Neural progenitor cell (in vitro differentiated cells): ENCODE measurements around the gene GMDS. TPM values are rescaled to one million over a fixed set of nuclear protein-coding genes. Genes with fewer than 3 reads are reported as not detected.

ENCODE experiments used
- DNase-seq: peaks from one replicate; pipeline ENCODE4 v3.0.0-alpha.2; 2016; ENCODE audit warnings: low spot score
- H2AFZ ChIP-seq: fragments of 200-600 bp; sonication (generic); replicated peaks from 2 replicates; pipeline ENCODE4 v1.6.1; 2016; ENCODE audit warnings: antibody characterized with exemption
- H3F3A ChIP-seq: fragments of 200-600 bp; sonication (generic); 2 replicates; pipeline ENCODE4 v1.6.1; 2016; ENCODE audit warnings: antibody characterized with exemption, low read depth
- H3K27ac ChIP-seq: fragments of 200-600 bp; sonication (generic); 2 replicates; pipeline ENCODE4 v1.5.1; 2016; ENCODE audit warnings: mild to moderate bottlenecking
- H3K27me3 ChIP-seq: fragments of 200-600 bp; sonication (generic); 2 replicates; pipeline ENCODE4 v1.6.1; 2016; ENCODE audit warnings: mild to moderate bottlenecking, moderate library complexity
- H3K36me3 ChIP-seq: fragments of 200-600 bp; sonication (generic); 2 replicates; pipeline ENCODE4 v1.5.1; 2016
- H3K4me1 ChIP-seq: fragments of 200-600 bp; sonication (generic); 2 replicates; pipeline ENCODE4 v1.6.1; 2016; ENCODE audit warnings: mixed run types
- H3K4me2 ChIP-seq: fragments of 200-600 bp; sonication (generic); 2 replicates; pipeline ENCODE4 v1.6.1; 2016
- H3K4me3 ChIP-seq: fragments of 200-600 bp; sonication (generic); 2 replicates; pipeline ENCODE4 v1.5.1; 2016
- H3K79me2 ChIP-seq: fragments of 200-600 bp; sonication (generic); 2 replicates; pipeline ENCODE4 v1.6.1; 2016; ENCODE audit warnings: low read depth
- H3K9ac ChIP-seq: fragments of 200-600 bp; sonication (generic); 2 replicates; pipeline ENCODE4 v1.6.1; 2016
- H3K9me3 ChIP-seq: fragments of 200-600 bp; sonication (generic); 2 replicates; pipeline ENCODE4 v1.5.1; 2016; ENCODE audit warnings: low read depth
- H4K20me1 ChIP-seq: fragments of 200-600 bp; sonication (generic); 2 replicates; pipeline ENCODE4 v1.6.1; 2016; ENCODE audit warnings: low read depth
- H3K27ac Mint-ChIP-seq: 3 replicates; pipeline ENCODE4 v1.8.0; 2021; ENCODE audit warnings: mixed read lengths
- H3K27me3 Mint-ChIP-seq: 2 replicates; pipeline ENCODE4 v1.8.0; 2022; ENCODE audit warnings: low read depth, mild to moderate bottlenecking, inconsistent platforms, moderate library complexity, mixed read lengths; ENCODE audit not compliant: insufficient read depth
- H3K36me3 Mint-ChIP-seq: 3 replicates; pipeline ENCODE4 v1.8.0; 2021; ENCODE audit warnings: mixed read lengths
- H3K4me1 Mint-ChIP-seq: 3 replicates; pipeline ENCODE4 v1.8.0; 2021; ENCODE audit warnings: mixed read lengths
- H3K4me3 Mint-ChIP-seq: 3 replicates; pipeline ENCODE4 v1.8.0; 2021; ENCODE audit warnings: mild to moderate bottlenecking, moderate library complexity, mixed read lengths
- H3K9me3 Mint-ChIP-seq: 3 replicates; pipeline ENCODE4 v1.8.0; 2020; ENCODE audit warnings: mixed read lengths
- EZH2 ChIP-seq: fragments of 200-600 bp; sonication (generic); IDR thresholded peaks from 2 replicates; pipeline ENCODE4 v1.6.1; 2017; ENCODE audit warnings: antibody characterized with exemption, mild to moderate bottlenecking, moderate library complexity
- EZH2phosphoT487 ChIP-seq: fragments of 200-600 bp; sonication (generic); IDR thresholded peaks from 2 replicates; pipeline ENCODE4 v1.6.1; 2017; ENCODE audit warnings: antibody characterized with exemption
- total RNA-seq: library from RNA; depleted of rRNA; stranded (reverse); fragments of >200 nt; gene quantifications from 2 replicates; pipeline ENCODE4 v1.2.3, GENCODE V29; 2015; ENCODE audit warnings: low replicate concordance
- TF ChIP-seq, protein P1 (sequence below): fragments of 200-600 bp; sonication (generic); IDR thresholded peaks from 2 replicates; pipeline ENCODE4 v1.5.1; 2017; ENCODE audit warnings: antibody characterized with exemption, mild to moderate bottlenecking

The GMDS gene
- total RNA-seq, 1 donor from 2014 or later, result 22.6 TPM

- Histone ChIP-seq H3K9me3 (no peaks in the 10 kb centered on the region), H3F3A (no peaks in the 10 kb centered on the region), H3K4me1 (no peaks in the 10 kb centered on the region), H3K36me3 (no peaks in the 10 kb centered on the region), H4K20me1 (no peaks in the 10 kb centered on the region), H2AFZ (no peak overlapping the region), H3K9ac (no peak overlapping the region), H3K27ac (no peak overlapping the region), H3K4me3 (no peak overlapping the region), H3K4me2 (no peak overlapping the region), H3K79me2 (no peaks in the 10 kb centered on the region), H3K27me3 (no peaks in the 10 kb centered on the region)
- no peaks in the 10 kb centered on the region for H3K36me3 Mint-ChIP-seq
- H3K27ac Mint-ChIP-seq, result no peak overlapping the region
- no peak for TF ChIP-seq EZH2
- TF ChIP-seq EZH2phosphoT487, result no peak
- TF ChIP-seq, protein P1, sequence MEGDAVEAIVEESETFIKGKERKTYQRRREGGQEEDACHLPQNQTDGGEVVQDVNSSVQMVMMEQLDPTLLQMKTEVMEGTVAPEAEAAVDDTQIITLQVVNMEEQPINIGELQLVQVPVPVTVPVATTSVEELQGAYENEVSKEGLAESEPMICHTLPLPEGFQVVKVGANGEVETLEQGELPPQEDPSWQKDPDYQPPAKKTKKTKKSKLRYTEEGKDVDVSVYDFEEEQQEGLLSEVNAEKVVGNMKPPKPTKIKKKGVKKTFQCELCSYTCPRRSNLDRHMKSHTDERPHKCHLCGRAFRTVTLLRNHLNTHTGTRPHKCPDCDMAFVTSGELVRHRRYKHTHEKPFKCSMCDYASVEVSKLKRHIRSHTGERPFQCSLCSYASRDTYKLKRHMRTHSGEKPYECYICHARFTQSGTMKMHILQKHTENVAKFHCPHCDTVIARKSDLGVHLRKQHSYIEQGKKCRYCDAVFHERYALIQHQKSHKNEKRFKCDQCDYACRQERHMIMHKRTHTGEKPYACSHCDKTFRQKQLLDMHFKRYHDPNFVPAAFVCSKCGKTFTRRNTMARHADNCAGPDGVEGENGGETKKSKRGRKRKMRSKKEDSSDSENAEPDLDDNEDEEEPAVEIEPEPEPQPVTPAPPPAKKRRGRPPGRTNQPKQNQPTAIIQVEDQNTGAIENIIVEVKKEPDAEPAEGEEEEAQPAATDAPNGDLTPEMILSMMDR, result no peak
- no peaks in the 10 kb centered on the region for H3K9me3 Mint-ChIP-seq
- no peaks in the 10 kb centered on the region for H3K4me1 Mint-ChIP-seq
- H3K4me3 Mint-ChIP-seq, result no peak overlapping the region
- no peaks in the 10 kb centered on the region for H3K27me3 Mint-ChIP-seq
- no peak for DNase-seq
These were observed 57.0 kb downstream of the GMDS start for GRCh38 chr6:2188397-2188796.

- H3K36me3 Mint-ChIP-seq, result no peaks in the 10 kb centered on the region
These were observed 57.6 kb downstream of the GMDS start for GRCh38 chr6:2187826-2188225.

GRCh38 chr6:2186516-2186915, 58.9 kb downstream of the GMDS start:
- H3K9me3 ChIP-seq, result no peaks in the 10 kb centered on the region
- no peaks in the 10 kb centered on the region for H3K79me2 ChIP-seq
- H3K9me3 Mint-ChIP-seq, result no peaks in the 10 kb centered on the region
- H2AFZ ChIP-seq, result no peak overlapping the region
- no peak overlapping the region for H3K27ac Mint-ChIP-seq
- H3K4me1 ChIP-seq, result no peaks in the 10 kb centered on the region
- H3K4me1 Mint-ChIP-seq, result no peaks in the 10 kb centered on the region
- no peaks in the 10 kb centered on the region for H3K27me3 ChIP-seq
- no peaks in the 10 kb centered on the region for H3F3A ChIP-seq
- no peak for DNase-seq
- H3K36me3 ChIP-seq, result no peaks in the 10 kb centered on the region
- H3K9ac ChIP-seq, result no peak overlapping the region
- no peak for TF ChIP-seq EZH2
- TF ChIP-seq, protein P1, result no peak
- TF ChIP-seq EZH2phosphoT487, result no peak
- peaks cover 2% of the 10 kb centered on the region for H3K27me3 Mint-ChIP-seq
- no peak overlapping the region for H3K4me2 ChIP-seq
- no peak overlapping the region for H3K4me3 ChIP-seq
- no peak overlapping the region for H3K4me3 Mint-ChIP-seq
- H3K36me3 Mint-ChIP-seq, result no peaks in the 10 kb centered on the region
- no peaks in the 10 kb centered on the region for H4K20me1 ChIP-seq
- no peak overlapping the region for H3K27ac ChIP-seq

More at GRCh38 chr6:2187826-2188225, 57.6 kb downstream of the GMDS start:
- H3K9me3 ChIP-seq, result no peaks in the 10 kb centered on the region
- no peak overlapping the region for H3K4me3 Mint-ChIP-seq
- H3K9me3 Mint-ChIP-seq, result no peaks in the 10 kb centered on the region
- H3K27ac ChIP-seq, result no peak overlapping the region
- H3K4me1 Mint-ChIP-seq, result no peaks in the 10 kb centered on the region
- no peak overlapping the region for H2AFZ ChIP-seq
- no peaks in the 10 kb centered on the region for H4K20me1 ChIP-seq
- no peak for DNase-seq
- no peak overlapping the region for H3K27ac Mint-ChIP-seq
- H3K4me1 ChIP-seq, result no peaks in the 10 kb centered on the region
- H3K4me3 ChIP-seq, result no peak overlapping the region
- H3K79me2 ChIP-seq, result no peaks in the 10 kb centered on the region
- no peaks in the 10 kb centered on the region for H3K27me3 Mint-ChIP-seq
- no peaks in the 10 kb centered on the region for H3F3A ChIP-seq
- H3K36me3 ChIP-seq, result no peaks in the 10 kb centered on the region
- no peak overlapping the region for H3K4me2 ChIP-seq
- TF ChIP-seq, protein P1, result no peak
- no peak for TF ChIP-seq EZH2
- H3K9ac ChIP-seq, result no peak overlapping the region
- H3K27me3 ChIP-seq, result no peaks in the 10 kb centered on the region
